Measurements from ENCODE around the gene DNAJC21. TPM values are rescaled to one million over a fixed set of nuclear protein-coding genes. Genes with fewer than 3 reads are reported as not detected.

The DNAJC21 gene
- polyA plus RNA-seq, 1 donor (not counting 4 experiments of a cell fraction or from before 2014, with no cell fraction given): 29.6 TPM

DNA sequence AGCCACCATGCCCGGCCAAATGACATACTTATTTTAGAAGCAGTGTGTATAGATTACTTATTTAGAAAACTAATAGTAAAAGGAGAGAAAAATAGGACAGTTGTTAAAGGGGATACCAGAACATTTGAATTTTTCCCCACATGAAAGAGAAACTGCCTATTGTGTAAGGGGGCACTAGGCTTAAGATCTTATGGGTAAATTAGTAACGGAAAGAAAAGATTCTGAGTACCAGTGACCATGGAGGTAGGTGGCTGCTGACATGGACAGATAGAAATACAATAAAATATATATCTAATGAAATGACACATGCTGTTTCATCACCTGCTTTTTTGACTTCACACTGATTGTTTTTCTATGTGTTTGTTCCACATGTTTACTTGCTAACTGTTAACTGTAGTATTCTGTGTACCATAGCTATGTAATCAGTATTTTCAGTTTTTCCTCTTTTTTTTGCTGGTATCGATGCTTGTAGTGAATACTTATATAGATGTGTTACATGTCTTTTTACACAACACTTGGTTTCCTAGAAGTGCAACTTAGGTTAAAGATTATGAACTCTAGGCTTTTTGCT, 3.0 kb upstream of the DNAJC21 start:
- TF ChIP-seq, protein P1, sequence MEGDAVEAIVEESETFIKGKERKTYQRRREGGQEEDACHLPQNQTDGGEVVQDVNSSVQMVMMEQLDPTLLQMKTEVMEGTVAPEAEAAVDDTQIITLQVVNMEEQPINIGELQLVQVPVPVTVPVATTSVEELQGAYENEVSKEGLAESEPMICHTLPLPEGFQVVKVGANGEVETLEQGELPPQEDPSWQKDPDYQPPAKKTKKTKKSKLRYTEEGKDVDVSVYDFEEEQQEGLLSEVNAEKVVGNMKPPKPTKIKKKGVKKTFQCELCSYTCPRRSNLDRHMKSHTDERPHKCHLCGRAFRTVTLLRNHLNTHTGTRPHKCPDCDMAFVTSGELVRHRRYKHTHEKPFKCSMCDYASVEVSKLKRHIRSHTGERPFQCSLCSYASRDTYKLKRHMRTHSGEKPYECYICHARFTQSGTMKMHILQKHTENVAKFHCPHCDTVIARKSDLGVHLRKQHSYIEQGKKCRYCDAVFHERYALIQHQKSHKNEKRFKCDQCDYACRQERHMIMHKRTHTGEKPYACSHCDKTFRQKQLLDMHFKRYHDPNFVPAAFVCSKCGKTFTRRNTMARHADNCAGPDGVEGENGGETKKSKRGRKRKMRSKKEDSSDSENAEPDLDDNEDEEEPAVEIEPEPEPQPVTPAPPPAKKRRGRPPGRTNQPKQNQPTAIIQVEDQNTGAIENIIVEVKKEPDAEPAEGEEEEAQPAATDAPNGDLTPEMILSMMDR (optimal IDR thresholded peaks at IDR 0.05 in 1 of 3, IDR thresholded peaks at IDR 0.05 in 1 of 3, conservative IDR thresholded peaks at IDR 0.05 in 1 of 3; ENCODE audit: extremely low read depth in 1 of 3, insufficient read depth in 2 of 3, low read length in 3 of 3): no peak
- TF ChIP-seq EZH2 (IDR thresholded peaks at IDR 0.05; ENCODE audit: low read length): no peak
- Histone ChIP-seq H3K4me1 (ENCODE audit: control insufficient read depth, extremely low read depth, insufficient read depth, low read length) (peaks cover 24% of the 10 kb centered on the region), H4K20me1 (ENCODE audit: control insufficient read depth, extremely low read depth, insufficient read depth, low read length) (no peaks in the 10 kb centered on the region), H3K4me2 (ENCODE audit: control insufficient read depth, extremely low read depth, insufficient read depth, low read depth, low read length) (no peak overlapping the region), H3K36me3 (ENCODE audit: control insufficient read depth in 2 of 2, extremely low read depth in 1 of 2, insufficient read depth in 2 of 2, low read length in 2 of 2) (peaks cover 3 to 5% of the 10 kb centered on the region in 2 experiments), H3K79me2 (ENCODE audit: control insufficient read depth, insufficient read depth, low read length) (peaks cover 22% of the 10 kb centered on the region), H2AFZ (ENCODE audit: control insufficient read depth, low read length) (no peak overlapping the region), H3K9me3 (ENCODE audit: control insufficient read depth, low read depth, low read length) (no peaks in the 10 kb centered on the region), H3K4me3 (ENCODE audit: control insufficient read depth in 2 of 3, extremely low read depth in 1 of 3, insufficient read depth in 2 of 3, low read depth in 1 of 3, low read length in 3 of 3) (no peak overlapping the region), H3K27ac (ENCODE audit: control insufficient read depth, insufficient read depth, low read length) (no peak overlapping the region), H3K27me3 (ENCODE audit: control insufficient read depth, extremely low read depth, insufficient read depth, low read length) (no peaks in the 10 kb centered on the region), H3K9ac (ENCODE audit: control insufficient read depth, extremely low read depth, insufficient read depth, low read length) (no peak overlapping the region), H3K9me1 (ENCODE audit: control insufficient read depth, extremely low read depth, insufficient read depth, low read length) (no peaks in the 10 kb centered on the region)
- dilution Hi-C loops (cut with MboI; ENCODE audit: extremely low pct_ligation_motif_present, low sequenced_read_pairs): no loop called here
- FAIRE-seq: no peak
- no peak for DNase-seq (ENCODE audit: low read depth, low spot score)

DNA sequence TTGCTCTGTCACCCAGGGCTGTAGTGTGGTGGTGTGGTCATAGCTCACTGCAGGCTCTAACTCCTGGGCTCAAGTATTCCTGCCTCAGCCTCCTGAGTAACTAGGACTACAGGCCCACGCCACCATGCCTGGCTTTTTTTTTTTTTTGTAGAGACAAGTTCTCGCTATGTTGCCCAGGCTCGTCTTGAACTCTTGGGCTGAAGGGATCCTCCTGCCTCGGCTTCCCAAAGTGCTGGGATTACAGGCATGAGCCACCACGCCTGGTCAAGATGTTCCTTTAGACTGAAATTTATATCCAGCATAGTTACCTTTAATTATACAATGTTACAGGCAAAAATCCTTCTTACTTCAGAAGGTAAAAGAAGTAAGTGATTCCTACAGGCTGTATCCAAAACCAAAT, 1.6 kb upstream of the DNAJC21 start:
- Histone ChIP-seq H3K27me3 (ENCODE audit: control insufficient read depth, extremely low read depth, insufficient read depth, low read length) (no peaks in the 10 kb centered on the region), H3K9me1 (ENCODE audit: control insufficient read depth, extremely low read depth, insufficient read depth, low read length) (no peaks in the 10 kb centered on the region), H3K4me1 (ENCODE audit: control insufficient read depth, extremely low read depth, insufficient read depth, low read length) (peaks cover 28% of the 10 kb centered on the region), H3K4me3 (ENCODE audit: control insufficient read depth in 2 of 3, extremely low read depth in 1 of 3, insufficient read depth in 2 of 3, low read depth in 1 of 3, low read length in 3 of 3) (no peak overlapping the region), H3K4me2 (ENCODE audit: control insufficient read depth, extremely low read depth, insufficient read depth, low read depth, low read length) (no peak overlapping the region), H3K79me2 (ENCODE audit: control insufficient read depth, insufficient read depth, low read length) (peaks cover 34% of the 10 kb centered on the region), H2AFZ (ENCODE audit: control insufficient read depth, low read length) (no peak overlapping the region), H4K20me1 (ENCODE audit: control insufficient read depth, extremely low read depth, insufficient read depth, low read length) (no peaks in the 10 kb centered on the region), H3K9me3 (ENCODE audit: control insufficient read depth, low read depth, low read length) (no peaks in the 10 kb centered on the region), H3K36me3 (ENCODE audit: control insufficient read depth in 2 of 2, extremely low read depth in 1 of 2, insufficient read depth in 2 of 2, low read length in 2 of 2) (peaks cover 3 to 5% of the 10 kb centered on the region in 2 experiments), H3K27ac (ENCODE audit: control insufficient read depth, insufficient read depth, low read length) (no peak overlapping the region), H3K9ac (ENCODE audit: control insufficient read depth, extremely low read depth, insufficient read depth, low read length) (no peak overlapping the region)
- DNase-seq (ENCODE audit: low read depth, low spot score) (no peak), FAIRE-seq (no peak)
- TF ChIP-seq, protein P1 (optimal IDR thresholded peaks at IDR 0.05 in 1 of 3, IDR thresholded peaks at IDR 0.05 in 1 of 3, conservative IDR thresholded peaks at IDR 0.05 in 1 of 3; ENCODE audit: extremely low read depth in 1 of 3, insufficient read depth in 2 of 3, low read length in 3 of 3): no peak
- TF ChIP-seq EZH2 (IDR thresholded peaks at IDR 0.05; ENCODE audit: low read length): no peak
- dilution Hi-C loops (cut with MboI; ENCODE audit: extremely low pct_ligation_motif_present, low sequenced_read_pairs): no loop called here

All from keratinocyte (primary cell).